Memory B cell (primary cell): ENCODE results near the gene RASA4B.
"Not testable (repeated sequence)": the region's sequence is repeated elsewhere in the genome, so short reads cannot be mapped to it uniquely, and the experiment has no call there.

ENCODE experiments used
- ATAC-seq: fragments of 150-1000 bp; cut with Tn5 transposase; 2 replicates; pipeline ENCODE4 v1.10.0; 2021; ENCODE audit warnings: low read depth, mild to moderate bottlenecking, moderate library complexity
- DNase-seq, 2 donors: peaks; one replicate each; pipeline ENCODE4 v3.0.0; 2022; ENCODE audit warnings: low spot score in 2 of 2
- H3K27ac Mint-ChIP-seq: one replicate; pipeline ENCODE4 v1.8.0; 2022; ENCODE audit warnings: mild to moderate bottlenecking, moderate library complexity, mixed read lengths
- H3K27me3 Mint-ChIP-seq: one replicate; pipeline ENCODE4 v1.8.0; 2022; ENCODE audit warnings: mixed read lengths
- H3K36me3 Mint-ChIP-seq: one replicate; pipeline ENCODE4 v1.8.0; 2022; ENCODE audit warnings: mild to moderate bottlenecking, mixed read lengths
- H3K4me1 Mint-ChIP-seq: one replicate; pipeline ENCODE4 v1.8.0; 2022; ENCODE audit warnings: mixed read lengths
- H3K4me3 Mint-ChIP-seq: one replicate; pipeline ENCODE4 v1.8.0; 2022; ENCODE audit warnings: mild to moderate bottlenecking, moderate library complexity, mixed read lengths
- H3K9me3 Mint-ChIP-seq: one replicate; pipeline ENCODE4 v1.8.0; 2022; ENCODE audit warnings: mixed read lengths

Gene RASA4B

GRCh38 chr7:102524803-102525202, 7.2 kb upstream of the RASA4B start:
- H3K27ac Mint-ChIP-seq, H3K36me3 Mint-ChIP-seq, DNase-seq, H3K27me3 Mint-ChIP-seq, ATAC-seq, H3K4me3 Mint-ChIP-seq, H3K4me1 Mint-ChIP-seq, H3K9me3 Mint-ChIP-seq: not testable (repeated sequence)

- not testable (repeated sequence) for H3K9me3 Mint-ChIP-seq, H3K27me3 Mint-ChIP-seq, DNase-seq, H3K4me3 Mint-ChIP-seq, H3K4me1 Mint-ChIP-seq, H3K27ac Mint-ChIP-seq, H3K36me3 Mint-ChIP-seq, ATAC-seq
Measured at GRCh38 chr7:102520797-102521196, 3.2 kb upstream of the RASA4B start.

GRCh38 chr7:102516951-102517350, 626 bp downstream of the RASA4B start:
- H3K9me3 Mint-ChIP-seq, H3K27ac Mint-ChIP-seq, H3K4me1 Mint-ChIP-seq, H3K36me3 Mint-ChIP-seq, H3K4me3 Mint-ChIP-seq, H3K27me3 Mint-ChIP-seq, DNase-seq: not testable (repeated sequence)
- ATAC-seq: peak; percentile 16

- H3K9me3 Mint-ChIP-seq, H3K4me1 Mint-ChIP-seq, H3K4me3 Mint-ChIP-seq, H3K36me3 Mint-ChIP-seq, DNase-seq, ATAC-seq, H3K27me3 Mint-ChIP-seq, H3K27ac Mint-ChIP-seq: not testable (repeated sequence)
Measured at GRCh38 chr7:102515889-102516288, 1.7 kb downstream of the RASA4B start.

GRCh38 chr7:102514881-102515721, 2.5 kb downstream of the RASA4B start:
- H3K4me1 Mint-ChIP-seq, H3K9me3 Mint-ChIP-seq, DNase-seq, H3K27me3 Mint-ChIP-seq, H3K27ac Mint-ChIP-seq, H3K4me3 Mint-ChIP-seq, H3K36me3 Mint-ChIP-seq: not testable (repeated sequence)
- peak; percentile 42 for ATAC-seq

- DNase-seq: peak in 1 of 2 donors; percentile 46
- H3K4me1 Mint-ChIP-seq, H3K9me3 Mint-ChIP-seq, ATAC-seq, H3K36me3 Mint-ChIP-seq, H3K27me3 Mint-ChIP-seq, H3K27ac Mint-ChIP-seq: not testable (repeated sequence)
- H3K4me3 Mint-ChIP-seq: peak overlapping the region; percentile 50
Measured at GRCh38 chr7:102512642-102513221, 4.8 kb downstream of the RASA4B start.

GRCh38 chr7:102511860-102512522, 5.6 kb downstream of the RASA4B start:
- H3K36me3 Mint-ChIP-seq, H3K9me3 Mint-ChIP-seq, H3K4me1 Mint-ChIP-seq, DNase-seq, H3K27ac Mint-ChIP-seq, H3K27me3 Mint-ChIP-seq: not testable (repeated sequence)
- peak overlapping the region; percentile 50 for H3K4me3 Mint-ChIP-seq
- peak; percentile 51 for ATAC-seq

GRCh38 chr7:102510575-102510974, 7.0 kb downstream of the RASA4B start:
- DNase-seq, H3K36me3 Mint-ChIP-seq, H3K4me3 Mint-ChIP-seq, ATAC-seq, H3K9me3 Mint-ChIP-seq, H3K27me3 Mint-ChIP-seq, H3K4me1 Mint-ChIP-seq, H3K27ac Mint-ChIP-seq: not testable (repeated sequence)

- H3K4me1 Mint-ChIP-seq, H3K36me3 Mint-ChIP-seq, H3K9me3 Mint-ChIP-seq, H3K4me3 Mint-ChIP-seq, H3K27me3 Mint-ChIP-seq, H3K27ac Mint-ChIP-seq, DNase-seq, ATAC-seq: not testable (repeated sequence)
Measured at GRCh38 chr7:102507410-102508088, 10.0 kb downstream of the RASA4B start.

GRCh38 chr7:102505298-102506185, 12.0 kb downstream of the RASA4B start:
- H3K27me3 Mint-ChIP-seq: not testable (repeated sequence)

GRCh38 chr7:102503141-102503540, 14.4 kb downstream of the RASA4B start:
- ATAC-seq: not testable (repeated sequence)

More at GRCh38 chr7:102505298-102506185, 12.0 kb downstream of the RASA4B start:
- not testable (repeated sequence) for H3K27ac Mint-ChIP-seq, ATAC-seq, H3K4me3 Mint-ChIP-seq, H3K36me3 Mint-ChIP-seq, H3K9me3 Mint-ChIP-seq, H3K4me1 Mint-ChIP-seq, DNase-seq

GRCh38 chr7:102498321-102498720, 19.3 kb downstream of the RASA4B start:
- not testable (repeated sequence) for H3K9me3 Mint-ChIP-seq, H3K4me1 Mint-ChIP-seq, DNase-seq, ATAC-seq, H3K36me3 Mint-ChIP-seq, H3K27me3 Mint-ChIP-seq, H3K4me3 Mint-ChIP-seq, H3K27ac Mint-ChIP-seq

More at GRCh38 chr7:102503141-102503540, 14.4 kb downstream of the RASA4B start:
- DNase-seq, H3K9me3 Mint-ChIP-seq, H3K27ac Mint-ChIP-seq, H3K4me3 Mint-ChIP-seq, H3K27me3 Mint-ChIP-seq, H3K36me3 Mint-ChIP-seq, H3K4me1 Mint-ChIP-seq: not testable (repeated sequence)

GRCh38 chr7:102497308-102497707, 20.3 kb downstream of the RASA4B start:
- not testable (repeated sequence) for H3K27me3 Mint-ChIP-seq, H3K4me1 Mint-ChIP-seq, ATAC-seq, H3K9me3 Mint-ChIP-seq, H3K4me3 Mint-ChIP-seq, DNase-seq, H3K27ac Mint-ChIP-seq, H3K36me3 Mint-ChIP-seq
